Cardiac muscle cell (in vitro differentiated cells and primary cell): Measurements from ENCODE around the gene ZNF579. TPM values are rescaled to one million over a fixed set of nuclear protein-coding genes. Genes with fewer than 3 reads are reported as not detected.
A peak's percentile ranks its signal among the peaks of the same experiment; 100 is the strongest.

Experiments
- DNase-seq, 2 donors: peaks; one replicate each; pipeline versions ENCODE4 v3.0.0 to v3.0.0-alpha.2; 2010 to 2017; ENCODE audit warnings: low read depth in 1 of 2, low spot score in 1 of 2
- H3K27ac ChIP-seq: fragments of 200-600 bp; sonication (generic); 2 replicates; pipeline ENCODE4 v1.5.1; 2016
- H3K27me3 ChIP-seq: fragments of 200-600 bp; sonication (generic); 2 replicates; pipeline ENCODE4 v1.6.0; 2016; ENCODE audit warnings: control low read depth
- H3K36me3 ChIP-seq: fragments of 200-600 bp; sonication (generic); 2 replicates; pipeline ENCODE4 v1.5.1; 2016; ENCODE audit warnings: control low read depth
- H3K4me1 ChIP-seq: fragments of 200-600 bp; sonication (generic); 2 replicates; pipeline ENCODE4 v1.8.1; 2017; ENCODE audit warnings: low read depth, mild to moderate bottlenecking, mixed run types
- H3K4me3 ChIP-seq: fragments of 200-600 bp; sonication (generic); 2 replicates; pipeline ENCODE4 v1.5.1; 2016; ENCODE audit warnings: mild to moderate bottlenecking
- H3K9me3 ChIP-seq: fragments of 200-600 bp; sonication (generic); 2 replicates; pipeline ENCODE4 v1.5.1; 2017; ENCODE audit warnings: low read depth, mild to moderate bottlenecking, control low read depth
- CTCF ChIP-seq: IDR thresholded peaks from 2 replicates; pipeline ENCODE4 v1.5.1; 2012; ENCODE audit warnings: low read depth, mild to moderate bottlenecking, low read length
- polyA plus RNA-seq: library from polyadenylated mRNA; unstranded; fragments of >200 nt; fragmentation: Nextera tagmentation; extraction: Ambion mirVana; gene quantifications from 2 replicates; pipeline ENCODE4 v1.2.1, GENCODE V29; 2016
- total RNA-seq: library from RNA; depleted of rRNA; stranded (reverse); fragments of >200 nt; gene quantifications from 2 replicates; pipeline ENCODE4 v1.2.3, GENCODE V29; 2016

The ZNF579 gene
- total and polyA plus RNA-seq, 2 experiments from 2014 or later = 10.3 to 14.9 TPM

GRCh38 chr19:55553217-55554182 is 27.1 kb downstream of the ZNF579 start:
- H3K36me3 ChIP-seq = no peaks in the 10 kb centered on the region
- H3K27ac ChIP-seq = no peak overlapping the region
- no peak overlapping the region for H3K4me3 ChIP-seq
- H3K27me3 ChIP-seq = no peaks in the 10 kb centered on the region
- peaks cover 8% of the 10 kb centered on the region for H3K4me1 ChIP-seq
- no peak for DNase-seq
- no peak for TF ChIP-seq CTCF
- H3K9me3 ChIP-seq = no peaks in the 10 kb centered on the region

GRCh38 chr19:55552620-55553019 is 28.0 kb downstream of the ZNF579 start:
- no peaks in the 10 kb centered on the region for H3K27me3 ChIP-seq
- H3K27ac ChIP-seq = no peak overlapping the region
- no peaks in the 10 kb centered on the region for H3K36me3 ChIP-seq
- TF ChIP-seq CTCF = no peak
- peak in 1 of 2 donors; percentile 92 for DNase-seq
- no peaks in the 10 kb centered on the region for H3K9me3 ChIP-seq
- no peak overlapping the region for H3K4me3 ChIP-seq
- peaks cover 8% of the 10 kb centered on the region for H3K4me1 ChIP-seq

GRCh38 chr19:55552206-55552605 is 28.4 kb downstream of the ZNF579 start:
- Histone ChIP-seq H3K27me3 (no peaks in the 10 kb centered on the region), H3K36me3 (no peaks in the 10 kb centered on the region), H3K4me3 (no peak overlapping the region), H3K4me1 (peaks cover 10% of the 10 kb centered on the region), H3K9me3 (no peaks in the 10 kb centered on the region), H3K27ac (no peak overlapping the region)
- no peak for TF ChIP-seq CTCF
- no peak for DNase-seq

- H3K36me3 ChIP-seq = no peaks in the 10 kb centered on the region
- no peaks in the 10 kb centered on the region for H3K9me3 ChIP-seq
- peaks cover 17% of the 10 kb centered on the region for H3K4me1 ChIP-seq
- no peaks in the 10 kb centered on the region for H3K27me3 ChIP-seq
- DNase-seq = no peak
- TF ChIP-seq CTCF = no peak
- no peak overlapping the region for H3K4me3 ChIP-seq
- H3K27ac ChIP-seq = no peak overlapping the region
Observed at GRCh38 chr19:55550321-55550650, 30.4 kb downstream of the ZNF579 start.

GRCh38 chr19:55549500-55550320 is 30.9 kb downstream of the ZNF579 start:
- DNase-seq = peak in 1 of 2 donors; percentile 79
- H3K9me3 ChIP-seq = no peaks in the 10 kb centered on the region
- no peaks in the 10 kb centered on the region for H3K36me3 ChIP-seq
- H3K4me1 ChIP-seq = peaks cover 17% of the 10 kb centered on the region
- H3K27ac ChIP-seq = no peak overlapping the region
- TF ChIP-seq CTCF = no peak
- no peak overlapping the region for H3K4me3 ChIP-seq
- H3K27me3 ChIP-seq = no peaks in the 10 kb centered on the region
